ENCODE measurements around the gene FRMD3.

- no peak for TF ChIP-seq CTCF (conservative IDR thresholded peaks at IDR 0.05; ENCODE audit: low read length)
- no peak for TF ChIP-seq EZH2phosphoT487 (IDR thresholded peaks at IDR 0.05; ENCODE audit: borderline replicate concordance)
Observed at GRCh38 chr9:83323148-83323547, 215.1 kb downstream of the FRMD3 start.
